Measurements from ENCODE around the gene ROR1. TPM values are rescaled to one million over a fixed set of nuclear protein-coding genes. Genes with fewer than 3 reads are reported as not detected.
"Not testable (repeated sequence)": the region's sequence is repeated elsewhere in the genome, so short reads cannot be mapped to it uniquely, and the experiment has no call there.

ROR1 gene
- polyA plus RNA-seq, 1 donor, result 36.8 TPM

- no peak for DNase-seq
These were observed 410.2 kb downstream of the ROR1 start for GRCh38 chr1:64184003-64184440.

DNA sequence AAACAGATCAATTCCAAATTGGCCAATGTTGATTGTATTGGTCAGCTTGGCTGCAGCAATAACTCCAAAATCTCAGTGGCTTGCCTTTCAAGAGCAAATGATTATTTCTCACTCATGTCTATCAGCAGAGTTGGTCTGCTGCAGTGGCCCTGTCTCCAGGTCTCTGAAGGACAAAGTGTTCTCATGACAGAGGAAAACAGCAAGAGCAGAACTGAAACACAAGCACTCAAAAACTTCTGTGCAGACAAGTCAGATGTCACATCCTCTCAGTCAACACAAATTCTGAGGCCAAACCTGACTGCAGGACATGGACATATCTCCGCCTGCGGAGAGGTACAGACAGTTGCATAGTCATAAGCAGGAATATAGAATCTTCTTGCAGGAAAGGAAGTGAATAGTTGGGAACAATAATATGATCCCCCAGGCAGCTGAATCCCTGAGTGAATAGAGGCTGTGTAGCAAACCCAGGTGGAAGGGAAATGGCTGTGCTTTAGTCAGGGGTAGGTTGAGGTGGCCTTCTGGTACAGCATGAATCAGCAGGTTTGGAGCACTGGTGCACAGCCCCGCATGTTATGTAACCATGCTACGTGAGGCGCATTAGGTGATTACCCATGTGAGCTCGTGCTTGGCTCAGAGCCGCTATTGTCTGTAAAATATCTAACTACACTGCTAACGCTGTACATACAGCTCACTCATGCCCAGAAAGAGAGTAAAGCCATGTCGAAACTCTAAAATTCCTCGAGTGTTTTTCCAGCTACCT lies 412.5 kb downstream of the ROR1 start:
- no peak for DNase-seq

GRCh38 chr1:64186898-64187280 lies 413.1 kb downstream of the ROR1 start:
- no peak for DNase-seq

DNA sequence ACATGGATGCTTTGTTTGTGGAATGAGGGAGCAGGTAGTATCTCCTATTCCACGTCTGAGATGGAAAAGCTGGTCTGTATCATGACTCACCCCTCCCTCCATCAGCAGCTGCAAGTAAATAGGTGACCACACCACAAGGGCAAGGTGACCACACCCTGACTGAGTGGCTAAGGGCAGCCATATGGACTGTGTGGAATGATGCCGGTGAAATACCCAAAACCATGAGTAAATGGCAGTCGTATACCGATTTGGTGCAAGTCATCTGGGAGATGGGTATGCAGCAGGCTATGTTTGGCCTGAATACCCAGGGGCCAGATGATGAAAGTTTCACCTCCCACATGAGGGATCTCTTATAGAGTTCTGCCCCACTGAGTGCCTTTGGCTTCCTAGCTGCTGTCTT lies 413.8 kb downstream of the ROR1 start:
- no peak for DNase-seq

GRCh38 chr1:64192290-64192689 lies 418.5 kb downstream of the ROR1 start:
- DNase-seq, result no peak

DNA sequence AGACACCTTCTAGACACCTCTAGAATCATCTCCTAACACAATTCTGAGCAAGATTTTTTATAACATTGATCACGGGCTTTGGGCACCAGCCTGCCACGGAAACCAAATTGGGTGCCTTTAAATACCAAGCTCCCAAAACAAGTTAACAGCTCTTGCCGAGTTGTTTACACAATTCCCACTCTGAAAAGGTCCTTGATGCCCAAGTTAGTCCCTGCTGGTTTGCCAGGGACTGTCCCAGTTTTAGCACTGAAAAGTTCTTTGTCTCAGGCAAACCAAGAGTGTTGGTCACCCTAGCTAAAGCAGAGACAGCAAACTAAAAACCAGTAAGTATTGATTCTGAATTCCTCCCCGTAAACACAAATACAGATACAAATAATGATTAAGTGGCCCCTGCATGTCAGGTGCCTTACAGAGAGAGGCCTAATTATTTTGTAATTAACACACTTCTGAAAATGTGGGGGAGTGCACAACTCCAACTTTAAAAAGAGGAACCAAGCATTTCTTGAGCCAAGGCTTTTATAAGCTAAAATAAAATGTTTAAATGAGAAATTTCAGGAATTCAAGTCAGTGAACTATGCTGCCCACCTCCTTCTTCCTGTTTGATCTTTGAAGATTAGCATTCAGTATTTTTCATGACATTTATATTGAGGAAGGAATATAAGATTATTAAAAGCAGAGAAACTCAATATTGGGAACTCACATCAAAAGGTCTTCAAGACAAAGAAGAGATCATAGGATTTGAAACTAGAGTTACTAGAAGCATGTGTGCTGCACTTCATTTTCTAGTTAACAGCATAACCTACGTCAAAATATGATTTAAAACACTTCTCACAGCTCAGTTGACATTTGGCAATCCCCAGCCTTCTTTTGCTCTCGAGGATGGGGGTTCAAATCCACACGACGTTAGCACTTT lies 420.6 kb downstream of the ROR1 start:
- no peak for DNase-seq

DNA sequence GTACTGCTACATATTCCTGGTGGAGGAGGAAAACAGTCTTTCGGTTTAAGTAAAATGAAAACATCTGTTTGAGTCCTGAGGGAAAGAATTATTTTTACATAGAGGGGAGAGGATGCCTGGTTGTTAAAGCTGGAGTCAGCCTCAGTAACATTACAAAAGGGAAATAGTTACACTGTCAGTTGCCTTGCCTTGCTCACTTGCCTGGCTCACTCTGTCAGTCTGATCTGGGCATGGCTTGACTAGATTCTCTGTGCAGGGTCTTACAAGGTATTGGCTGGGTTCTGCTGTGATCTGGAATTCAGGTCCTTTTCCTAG lies 421.2 kb downstream of the ROR1 start:
- DNase-seq, result no peak

- no peak for DNase-seq
These were observed 422.5 kb downstream of the ROR1 start for GRCh38 chr1:64196074-64196870.

DNA sequence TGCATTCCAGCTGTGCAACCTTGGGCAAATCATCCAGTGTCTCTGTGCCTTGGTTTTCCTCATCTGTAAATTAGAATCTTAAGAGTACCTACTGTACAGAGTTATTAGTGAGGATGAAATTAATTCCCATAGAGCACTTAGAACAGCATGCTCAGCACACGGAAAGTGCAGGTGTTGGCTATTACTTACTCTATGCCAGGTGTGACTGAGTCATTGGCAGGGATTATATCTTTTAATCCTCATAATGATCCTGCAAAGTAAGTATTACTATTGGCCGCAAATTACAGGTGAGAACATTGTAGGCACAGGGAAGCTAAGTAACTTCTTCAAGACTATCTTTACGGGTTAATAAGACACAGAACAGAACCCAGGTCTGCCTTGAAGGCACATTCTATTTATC lies 423.3 kb downstream of the ROR1 start:
- DNase-seq, result no peak

- no peak for DNase-seq
These were observed 425.3 kb downstream of the ROR1 start for GRCh38 chr1:64199154-64199553.

DNA sequence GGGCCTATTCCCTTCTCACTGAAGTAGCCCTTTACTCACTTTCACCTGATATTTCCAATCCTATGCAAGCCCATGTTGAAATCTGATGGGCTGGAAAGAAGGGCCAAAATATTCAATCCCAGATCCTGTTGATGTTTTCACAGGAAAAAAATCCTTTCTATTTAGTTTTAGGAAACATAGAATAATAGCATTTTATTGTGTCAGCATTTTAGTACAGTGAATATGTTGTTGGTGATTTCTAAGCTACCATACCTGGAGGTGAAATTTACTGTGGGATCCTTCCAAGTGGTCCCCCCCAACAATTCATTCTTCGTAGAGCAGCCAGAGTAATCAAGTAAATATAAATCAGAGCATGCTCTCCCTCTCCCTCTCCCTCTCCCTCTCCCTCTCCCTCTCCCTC lies 426.2 kb downstream of the ROR1 start:
- DNase-seq, result no peak

- DNase-seq, result no peak
These were observed 429.6 kb downstream of the ROR1 start, which contains the start of gene UBE2U for GRCh38 chr1:64203420-64203819. TSS of gene UBE2U (plus strand) at chr1:64203623. CDS start at chr1:64204051, 428 bp downstream.

DNA sequence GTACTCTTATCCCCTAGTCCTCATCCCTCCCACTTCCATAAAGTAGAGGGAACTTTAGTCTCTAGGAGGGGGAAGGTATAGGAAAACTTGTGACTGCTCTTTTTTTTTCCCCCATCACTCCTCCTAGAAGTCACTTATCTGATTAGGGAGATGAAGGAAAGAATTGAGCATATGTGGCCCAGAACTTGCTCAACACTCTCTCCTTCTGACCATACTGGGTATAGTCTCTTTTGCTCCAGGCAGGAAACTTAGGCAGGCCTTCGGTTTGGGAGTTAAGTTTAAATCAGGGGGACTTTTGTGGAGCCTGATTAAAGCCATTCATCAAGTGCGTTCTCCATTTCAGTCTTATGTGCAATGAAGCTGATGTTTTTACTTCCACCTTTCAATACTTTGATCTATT lies 435.4 kb downstream of the ROR1 start:
- DNase-seq, result no peak

GRCh38 chr1:64212031-64212430 lies 438.2 kb downstream of the ROR1 start:
- no peak for DNase-seq

GRCh38 chr1:64215576-64215975 lies 441.8 kb downstream of the ROR1 start:
- DNase-seq, result peak; percentile 44

- DNase-seq, result no peak
These were observed 446.4 kb downstream of the ROR1 start for GRCh38 chr1:64220241-64220640.

- DNase-seq, result no peak
These were observed 449.7 kb downstream of the ROR1 start for GRCh38 chr1:64223329-64224151.

DNA sequence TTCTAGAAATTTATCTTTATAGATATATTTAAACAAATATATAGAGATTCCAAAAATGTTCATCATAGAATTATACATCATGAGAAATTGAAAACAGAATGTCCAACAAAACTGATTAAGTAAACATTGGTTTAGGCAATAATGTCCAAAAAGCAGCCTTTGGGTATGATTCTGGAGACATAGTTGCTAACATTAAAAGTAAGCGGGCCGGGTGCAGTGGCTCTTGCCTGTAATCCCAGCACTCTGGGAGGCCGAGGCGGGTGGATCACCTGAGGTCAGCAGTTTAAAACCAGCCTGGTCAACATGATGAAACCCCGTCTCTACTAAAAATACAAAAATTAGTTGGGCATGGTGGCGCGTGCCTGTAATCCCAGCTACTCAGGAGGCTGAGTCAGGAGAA lies 450.4 kb downstream of the ROR1 start:
- not testable (repeated sequence) for DNase-seq

DNA sequence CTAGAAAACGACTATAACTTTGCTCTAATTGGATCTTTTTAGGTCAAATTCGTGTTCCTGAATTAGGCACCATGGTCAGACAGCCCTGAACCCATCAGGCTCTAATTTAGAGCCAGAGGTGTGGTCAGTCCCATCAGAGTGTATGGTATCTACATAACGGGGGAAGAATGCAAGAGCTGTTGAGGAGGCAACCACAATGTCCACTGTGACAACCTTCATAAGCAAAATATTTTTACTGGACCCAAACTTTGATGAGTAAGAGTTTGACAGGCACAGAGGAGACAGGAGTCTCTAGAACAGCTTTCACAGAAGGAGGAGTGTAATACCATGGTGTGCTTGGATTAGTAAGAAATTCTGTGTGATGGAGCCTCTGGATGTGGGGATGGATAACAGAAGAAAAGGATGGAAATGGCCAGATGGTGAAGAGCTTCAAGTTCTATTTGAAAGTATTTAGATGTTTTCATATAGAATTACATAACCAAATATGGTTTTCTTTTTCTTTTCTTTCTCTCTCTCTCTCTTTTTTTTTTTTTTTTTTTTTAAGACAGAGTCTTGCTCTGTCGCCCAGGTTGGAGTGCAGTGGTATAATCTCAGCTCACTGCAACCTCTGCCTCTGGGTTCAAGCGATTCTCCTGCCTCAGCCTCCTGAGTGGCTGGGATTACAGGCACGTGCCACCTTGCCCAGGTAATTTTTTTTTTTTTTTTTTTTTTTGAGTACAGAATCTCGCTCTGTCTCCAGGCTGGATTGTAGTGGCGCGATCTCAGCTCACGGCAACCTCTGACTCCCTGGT lies 454.5 kb downstream of the ROR1 start:
- no peak for DNase-seq

- DNase-seq, result no peak
These were observed 455.5 kb downstream of the ROR1 start for GRCh38 chr1:64229307-64229706.
